K562 (cell line): ENCODE data around the gene MYOZ3. TPM values are rescaled to one million over a fixed set of nuclear protein-coding genes. Genes with fewer than 3 reads are reported as not detected.

ENCODE experiments used
- CHD4 ChIP-seq: fragments of 200-600 bp; sonication (generic); IDR thresholded peaks from 3 replicates; pipeline ENCODE4 v1.6.1; 2012; ENCODE audit warnings: low read depth, mild to moderate bottlenecking, mixed read lengths, low read length, inconsistent platforms; ENCODE audit not compliant: insufficient read depth, insufficient replicate concordance, poor library complexity, severe bottlenecking
- CTBP1 ChIP-seq: fragments of 450-650 bp; IDR thresholded peaks from 2 replicates; pipeline ENCODE4 v1.6.1; 2016; ENCODE audit warnings: borderline replicate concordance
- HMG20A ChIP-seq: fragments of 450-650 bp; formaldehyde crosslinking; conservative IDR thresholded peaks from 2 replicates; pipeline ENCODE4 v1.4.0; 2020; ENCODE audit warnings: mild to moderate bottlenecking, mixed read lengths
- KAT7 ChIP-seq: sonication (generic); formaldehyde crosslinking; IDR thresholded peaks from 2 replicates; pipeline ENCODE4 v1.8.0; 2022; ENCODE audit warnings: missing genetic modification reagents, mild to moderate bottlenecking, borderline replicate concordance
- MCM3 ChIP-seq: fragments of 450-650 bp; IDR thresholded peaks from 2 replicates; pipeline ENCODE4 v1.6.1; 2016
- PTBP1 ChIP-seq: fragments of 200-400 bp; formaldehyde crosslinking; IDR thresholded peaks from 2 replicates; pipeline ENCODE4 v1.6.1; 2017; ENCODE audit warnings: low read depth, low read length
- SAFB ChIP-seq: fragments of 200-400 bp; formaldehyde crosslinking; IDR thresholded peaks from 2 replicates; pipeline ENCODE4 v1.6.1; 2017; ENCODE audit warnings: low read depth, low read length, borderline replicate concordance
- TEAD1 ChIP-seq, 2 experiments: fragments of 450-650 bp in 1 of 2; sonication (generic) in 1 of 2; formaldehyde crosslinking; IDR thresholded peaks; 2 replicates each; pipeline versions ENCODE4 v1.4.0 to v1.8.0; 2020 to 2022; ENCODE audit warnings: mild to moderate bottlenecking in 2 of 2, missing genetic modification reagents in 1 of 2
- ZNF280B ChIP-seq: fragments of 250-450 bp; sonication (Bioruptor Pico); IDR thresholded peaks from 2 replicates; pipeline ENCODE4 v1.5.1; 2021; ENCODE audit warnings: mild to moderate bottlenecking
- ZNF57 ChIP-seq: fragments of 450-650 bp; formaldehyde crosslinking; IDR thresholded peaks from 2 replicates; pipeline ENCODE4 v1.4.0; 2020; ENCODE audit warnings: mild to moderate bottlenecking, moderate library complexity
- ZNF609 ChIP-seq: sonication (generic); formaldehyde crosslinking; IDR thresholded peaks from 2 replicates; pipeline ENCODE4 v1.8.1; 2023; ENCODE audit warnings: missing genetic modification reagents, mild to moderate bottlenecking, borderline replicate concordance
- ZNF644 ChIP-seq: fragments of 200-800 bp; sonication (Bioruptor generic); IDR thresholded peaks from 2 replicates; pipeline ENCODE4 v1.6.1; 2016; ENCODE audit warnings: low read depth, missing genetic modification characterization, missing compliant biosample characterization
- ZNF76 ChIP-seq: fragments of 250-450 bp; sonication (Bioruptor Pico); IDR thresholded peaks from 2 replicates; pipeline ENCODE4 v1.4.0; 2020; ENCODE audit warnings: mild to moderate bottlenecking, moderate library complexity, borderline replicate concordance
- ZNF766 ChIP-seq: fragments of 200-800 bp; sonication (Bioruptor generic); conservative IDR thresholded peaks from 2 replicates; pipeline ENCODE4 v1.6.1; 2016; ENCODE audit warnings: missing genetic modification characterization, missing compliant biosample characterization
- polyA plus RNA-seq, 8 experiments: library from polyadenylated mRNA; depleted of rRNA in 4 of 8; stranded (reverse) in 5 of 8; unstranded in 3 of 8; fragments of >200 nt; fragmentation: Nextera tagmentation in 2 of 8; fragmentation: Illumina TruSeq in 1 of 8; extraction: Ambion mirVana in 2 of 8; extraction: Trizol in 1 of 8; gene quantifications; 2 replicates each; pipeline versions ENCODE4 v1.2.1 to v1.2.3, GENCODE V29; 2011 to 2014; ENCODE audit warnings: inconsistent platforms in 1 of 8, missing spikeins in 1 of 8
- total RNA-seq, 7 experiments: library from RNA; depleted of rRNA in 6 of 7; stranded (reverse); fragments of >200 nt in 6 of 7; fragmentation: Illumina TruSeq in 2 of 7; extraction: Trizol in 2 of 7; gene quantifications; 2 replicates each; pipeline versions ENCODE4 v1.2.1 to v1.2.3, GENCODE V29; 2011 to 2021; ENCODE audit warnings: low replicate concordance in 1 of 7
- TF ChIP-seq, protein P1 (sequence below): fragments of 450-650 bp; formaldehyde crosslinking; IDR thresholded peaks from 2 replicates; pipeline ENCODE4 v1.4.0; 2020; ENCODE audit warnings: mild to moderate bottlenecking
- TF ChIP-seq, protein P2 (sequence below): fragments of 250-450 bp; sonication (Bioruptor Pico); IDR thresholded peaks from 2 replicates; pipeline ENCODE4 v1.6.1; 2021; ENCODE audit warnings: mild to moderate bottlenecking
- TF ChIP-seq, protein P3 (sequence below): fragments of 450-650 bp; IDR thresholded peaks from 2 replicates; pipeline ENCODE4 v1.6.1; 2016

The MYOZ3 gene
- total and polyA plus RNA-seq, 9 of the 15 experiments (the other 6 are each of a cell fraction or from before 2014, with no cell fraction given), result not detected

- TF ChIP-seq ZNF76 (CRISPR knock-in tag) (peak; percentile 55; the same call in 1 of the 2 replicates), PTBP1 (0 out of 2 replicates have a peak, but pooled peaks have one; percentile 75), SAFB (no peak), ZNF644 (tag) (no peak), ZNF280B (CRISPR knock-in tag) (no peak), ZNF766 (CRISPR knock-in tag) (peak; percentile 45; the same call in 1 of the 2 replicates), MCM3 (no peak), HMG20A (CRISPR knock-in tag) (no peak), ZNF57 (no peak), KAT7 (CRISPR knock-in tag) (peak; percentile 53; the same call in 1 of the 2 replicates), CHD4 (no peak), ZNF609 (CRISPR knock-in tag) (no peak), TEAD1 (CRISPR knock-in tag; IDR thresholded peaks at IDR 0.05) (peak in 1 of 2 experiments; percentile 87; a peak in 2 of 4 replicates), CTBP1 (peak; percentile 71; the same call in 1 of the 2 replicates)
- TF ChIP-seq, protein P1, sequence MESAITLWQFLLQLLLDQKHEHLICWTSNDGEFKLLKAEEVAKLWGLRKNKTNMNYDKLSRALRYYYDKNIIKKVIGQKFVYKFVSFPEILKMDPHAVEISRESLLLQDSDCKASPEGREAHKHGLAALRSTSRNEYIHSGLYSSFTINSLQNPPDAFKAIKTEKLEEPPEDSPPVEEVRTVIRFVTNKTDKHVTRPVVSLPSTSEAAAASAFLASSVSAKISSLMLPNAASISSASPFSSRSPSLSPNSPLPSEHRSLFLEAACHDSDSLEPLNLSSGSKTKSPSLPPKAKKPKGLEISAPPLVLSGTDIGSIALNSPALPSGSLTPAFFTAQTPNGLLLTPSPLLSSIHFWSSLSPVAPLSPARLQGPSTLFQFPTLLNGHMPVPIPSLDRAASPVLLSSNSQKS, result no peak
- TF ChIP-seq, protein P2, sequence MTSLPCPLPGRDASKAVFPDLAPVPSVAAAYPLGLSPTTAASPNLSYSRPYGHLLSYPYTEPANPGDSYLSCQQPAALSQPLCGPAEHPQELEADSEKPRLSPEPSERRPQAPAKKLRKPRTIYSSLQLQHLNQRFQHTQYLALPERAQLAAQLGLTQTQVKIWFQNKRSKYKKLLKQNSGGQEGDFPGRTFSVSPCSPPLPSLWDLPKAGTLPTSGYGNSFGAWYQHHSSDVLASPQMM (CRISPR knock-in tag), result no peak
- TF ChIP-seq, protein P3, sequence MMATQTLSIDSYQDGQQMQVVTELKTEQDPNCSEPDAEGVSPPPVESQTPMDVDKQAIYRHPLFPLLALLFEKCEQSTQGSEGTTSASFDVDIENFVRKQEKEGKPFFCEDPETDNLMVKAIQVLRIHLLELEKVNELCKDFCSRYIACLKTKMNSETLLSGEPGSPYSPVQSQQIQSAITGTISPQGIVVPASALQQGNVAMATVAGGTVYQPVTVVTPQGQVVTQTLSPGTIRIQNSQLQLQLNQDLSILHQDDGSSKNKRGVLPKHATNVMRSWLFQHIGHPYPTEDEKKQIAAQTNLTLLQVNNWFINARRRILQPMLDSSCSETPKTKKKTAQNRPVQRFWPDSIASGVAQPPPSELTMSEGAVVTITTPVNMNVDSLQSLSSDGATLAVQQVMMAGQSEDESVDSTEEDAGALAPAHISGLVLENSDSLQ, result peak; percentile 43; the same call in 1 of the 2 replicates
These were observed 39.7 kb downstream of the MYOZ3 start, which contains the start of gene RBM22 (continued) for GRCh38 chr5:150700594-150701377.
